HG02759 (cell line): ENCODE measurements around the gene TSPY9.
"Not testable (repeated sequence)": the region's sequence is repeated elsewhere in the genome, so short reads cannot be mapped to it uniquely, and the experiment has no call there.

Source experiments
- ATAC-seq: cut with Tn5 transposase; IDR thresholded peaks from one replicate; pipeline ENCODE4 v1.9.1; 2021; ENCODE audit warnings: mild to moderate bottlenecking, moderate library complexity; ENCODE audit not compliant: unreplicated experiment

Gene TSPY9

DNA sequence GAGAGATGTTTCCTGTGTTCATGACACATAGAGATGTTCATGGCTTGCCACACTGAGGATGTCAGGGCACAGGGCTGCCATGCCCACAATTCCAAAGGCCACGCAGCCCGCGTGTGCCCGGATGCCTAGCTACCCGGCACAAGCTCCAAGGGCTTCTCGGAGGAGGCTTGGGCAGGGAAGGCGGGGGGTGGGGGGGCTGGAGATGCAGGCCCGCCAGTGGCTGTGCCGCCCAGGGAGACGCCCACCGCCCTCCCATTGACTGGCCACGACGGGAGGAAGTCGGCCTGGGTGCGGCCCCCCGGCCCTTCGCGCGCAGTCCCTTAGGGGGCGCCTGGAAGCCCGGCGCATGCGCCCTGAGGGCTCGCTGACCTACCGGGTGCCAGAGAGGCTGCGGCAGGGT, at the start of gene TSPY9:
Gene TSPY9 (plus strand): TSS at position 301 of the 400 bp plus-strand sequence. CDS start 46 bp downstream, at position 347.
- ATAC-seq: not testable (repeated sequence)

DNA sequence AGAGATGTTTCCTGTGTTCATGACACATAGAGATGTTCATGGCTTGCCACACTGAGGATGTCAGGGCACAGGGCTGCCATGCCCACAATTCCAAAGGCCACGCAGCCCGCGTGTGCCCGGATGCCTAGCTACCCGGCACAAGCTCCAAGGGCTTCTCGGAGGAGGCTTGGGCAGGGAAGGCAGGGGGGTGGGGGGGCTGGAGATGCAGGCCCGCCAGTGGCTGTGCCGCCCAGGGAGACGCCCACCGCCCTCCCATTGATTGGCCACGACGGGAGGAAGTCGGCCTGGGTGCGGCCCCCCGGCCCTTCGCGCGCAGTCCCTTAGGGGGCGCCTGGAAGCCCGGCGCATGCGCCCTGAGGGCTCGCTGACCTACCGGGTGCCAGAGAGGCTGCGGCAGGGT, 20.4 kb upstream of the TSPY9 start, which contains the start of gene TSPY1:
Gene TSPY1 (plus strand): TSS at position 301 of the 400 bp plus-strand sequence. CDS start 46 bp downstream, at position 347.
- not testable (repeated sequence) for ATAC-seq

DNA sequence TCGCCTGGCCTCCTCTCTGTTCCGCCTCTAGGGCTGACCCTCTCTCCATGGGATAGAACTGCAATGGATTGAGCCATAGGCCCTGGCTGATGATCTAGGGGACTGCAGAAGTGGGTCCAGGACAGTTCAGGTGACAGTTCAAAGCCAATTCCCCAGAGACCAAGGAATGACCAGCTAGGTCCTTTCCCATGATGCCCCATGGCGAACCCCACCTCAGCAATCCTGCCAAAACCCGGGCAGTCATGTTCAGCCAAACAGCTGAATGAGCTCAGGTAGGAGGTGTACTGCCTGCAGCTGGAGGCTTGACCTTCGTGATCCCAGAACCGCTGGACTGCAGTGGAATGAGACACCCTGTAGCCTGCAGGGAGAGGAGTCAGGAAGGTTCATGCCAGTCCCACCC, 17.3 kb downstream of the TSPY9 start:
- not testable (repeated sequence) for ATAC-seq

DNA sequence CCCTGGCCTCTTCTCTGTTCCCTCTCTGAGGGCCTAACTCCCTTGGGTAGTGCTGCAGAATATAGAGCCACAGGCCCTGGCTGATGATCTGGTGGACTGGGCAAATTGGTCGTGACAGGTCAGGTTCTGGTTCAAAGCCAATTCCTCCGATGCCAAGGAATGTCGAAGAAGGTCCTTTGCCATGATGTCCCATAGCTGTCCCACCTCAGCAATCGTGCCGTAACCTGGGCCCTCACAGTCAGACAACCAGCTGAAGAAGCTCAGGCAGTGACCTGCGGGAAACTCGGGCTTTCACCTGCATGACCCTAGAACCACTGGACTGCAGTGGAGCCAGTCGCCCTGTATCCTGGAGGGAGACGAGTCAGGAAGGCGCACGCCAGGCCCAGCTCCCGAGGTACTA, 29.2 kb downstream of the TSPY9 start:
- not testable (repeated sequence) for ATAC-seq

GRCh38 chrY:9527580-9527979, 40.5 kb downstream of the TSPY9 start, which contains the start of gene TSPY10:
Gene TSPY10 (plus strand): TSS chrY:9527880. CDS start chrY:9527926, 46 bp downstream.
- not testable (repeated sequence) for ATAC-seq
